PFSK-1 (cell line): ENCODE data around the gene ALMS1.

ENCODE experiments used
- FOXP2 ChIP-seq: optimal IDR thresholded peaks from 2 replicates; pipeline ENCODE3; 2011; ENCODE audit warnings: borderline replicate concordance, control low read depth, inconsistent platforms; ENCODE audit not compliant: insufficient read depth; ENCODE audit errors: extremely low read length, extremely low read depth
- POLR2AphosphoS5 ChIP-seq: IDR thresholded peaks from 2 replicates; pipeline ENCODE4 v1.6.1; 2012; ENCODE audit warnings: low read depth, mild to moderate bottlenecking, control low read depth, low read length, moderate library complexity
- SIN3A ChIP-seq: IDR thresholded peaks from 2 replicates; pipeline ENCODE4 v1.6.1; 2012; ENCODE audit warnings: mild to moderate bottlenecking, low read length, moderate library complexity, borderline replicate concordance; ENCODE audit not compliant: insufficient read depth
- TAF1 ChIP-seq: IDR thresholded peaks from 2 replicates; pipeline ENCODE4 v1.6.1; 2012; ENCODE audit warnings: low read length, control low read depth, borderline replicate concordance; ENCODE audit not compliant: insufficient read depth
- TF ChIP-seq, protein P1 (sequence below), 2 experiments: IDR thresholded peaks; 2 replicates each; pipeline versions ENCODE4 v1.6.1 to v1.8.0; 2011 to 2012; ENCODE audit warnings: low read depth in 2 of 2, low read length in 2 of 2, control low read depth in 1 of 2, inconsistent platforms in 1 of 2, mild to moderate bottlenecking in 1 of 2, moderate library complexity in 1 of 2; ENCODE audit not compliant: insufficient read depth in 1 of 2

Gene ALMS1

DNA sequence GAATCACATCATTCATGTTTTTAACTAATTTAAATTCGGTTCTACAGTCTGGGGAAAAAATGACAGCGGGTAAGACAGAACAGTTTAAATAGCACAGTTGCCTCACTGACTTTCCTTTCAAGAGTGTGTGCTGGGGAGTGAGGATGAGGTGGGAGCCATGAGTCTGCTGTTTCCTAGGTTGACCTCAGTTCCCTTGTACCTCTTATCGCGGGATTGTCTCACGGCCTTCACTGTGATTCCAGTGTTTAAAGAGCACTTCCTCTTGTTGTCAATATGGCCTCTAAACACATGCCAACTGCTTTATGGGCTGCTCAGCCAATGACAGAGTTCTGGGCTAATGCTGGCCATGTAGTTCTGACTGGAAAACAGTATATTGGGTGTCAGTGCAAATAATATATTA lies 41.6 kb upstream of the ALMS1 start:
- TF ChIP-seq, protein P1, sequence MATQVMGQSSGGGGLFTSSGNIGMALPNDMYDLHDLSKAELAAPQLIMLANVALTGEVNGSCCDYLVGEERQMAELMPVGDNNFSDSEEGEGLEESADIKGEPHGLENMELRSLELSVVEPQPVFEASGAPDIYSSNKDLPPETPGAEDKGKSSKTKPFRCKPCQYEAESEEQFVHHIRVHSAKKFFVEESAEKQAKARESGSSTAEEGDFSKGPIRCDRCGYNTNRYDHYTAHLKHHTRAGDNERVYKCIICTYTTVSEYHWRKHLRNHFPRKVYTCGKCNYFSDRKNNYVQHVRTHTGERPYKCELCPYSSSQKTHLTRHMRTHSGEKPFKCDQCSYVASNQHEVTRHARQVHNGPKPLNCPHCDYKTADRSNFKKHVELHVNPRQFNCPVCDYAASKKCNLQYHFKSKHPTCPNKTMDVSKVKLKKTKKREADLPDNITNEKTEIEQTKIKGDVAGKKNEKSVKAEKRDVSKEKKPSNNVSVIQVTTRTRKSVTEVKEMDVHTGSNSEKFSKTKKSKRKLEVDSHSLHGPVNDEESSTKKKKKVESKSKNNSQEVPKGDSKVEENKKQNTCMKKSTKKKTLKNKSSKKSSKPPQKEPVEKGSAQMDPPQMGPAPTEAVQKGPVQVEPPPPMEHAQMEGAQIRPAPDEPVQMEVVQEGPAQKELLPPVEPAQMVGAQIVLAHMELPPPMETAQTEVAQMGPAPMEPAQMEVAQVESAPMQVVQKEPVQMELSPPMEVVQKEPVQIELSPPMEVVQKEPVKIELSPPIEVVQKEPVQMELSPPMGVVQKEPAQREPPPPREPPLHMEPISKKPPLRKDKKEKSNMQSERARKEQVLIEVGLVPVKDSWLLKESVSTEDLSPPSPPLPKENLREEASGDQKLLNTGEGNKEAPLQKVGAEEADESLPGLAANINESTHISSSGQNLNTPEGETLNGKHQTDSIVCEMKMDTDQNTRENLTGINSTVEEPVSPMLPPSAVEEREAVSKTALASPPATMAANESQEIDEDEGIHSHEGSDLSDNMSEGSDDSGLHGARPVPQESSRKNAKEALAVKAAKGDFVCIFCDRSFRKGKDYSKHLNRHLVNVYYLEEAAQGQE (IDR thresholded peaks at IDR 0.05; ENCODE audit: insufficient read depth in 1 of 2, low read depth in 2 of 2, low read length in 2 of 2) = no peak
- no peak for TF ChIP-seq POLR2AphosphoS5
- no peak for TF ChIP-seq TAF1
- no peak for TF ChIP-seq SIN3A
- no peak for TF ChIP-seq FOXP2

DNA sequence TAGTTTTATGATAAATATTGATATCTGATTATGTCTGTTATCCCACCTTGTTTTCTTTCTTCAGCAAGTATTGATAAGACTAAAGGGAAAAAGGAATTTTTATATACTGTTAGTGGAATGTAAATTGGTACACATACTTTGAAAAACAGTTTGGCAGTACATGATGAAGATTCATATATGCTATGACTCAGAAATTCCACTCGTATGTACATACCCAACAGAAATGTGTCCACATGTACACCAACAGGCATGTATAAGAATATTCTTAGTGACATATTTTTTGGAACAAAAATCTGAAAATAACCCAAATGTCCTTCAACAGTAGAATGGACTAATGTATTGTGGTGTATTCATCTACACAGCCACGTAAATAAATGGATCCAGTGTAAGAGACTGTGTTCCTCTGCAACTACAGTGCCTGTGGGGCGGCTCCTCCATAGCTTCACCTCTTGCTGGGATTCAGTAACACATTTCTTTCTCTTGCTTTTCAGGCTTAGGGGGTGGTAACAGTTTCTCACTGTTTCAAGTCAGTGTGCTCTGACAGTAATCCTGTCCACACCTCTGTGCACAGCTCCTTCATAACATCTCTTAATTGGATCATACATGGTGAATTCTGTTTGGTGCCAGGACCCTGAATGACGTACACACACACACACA lies 35.5 kb upstream of the ALMS1 start:
- TF ChIP-seq, protein P1 (IDR thresholded peaks at IDR 0.05; ENCODE audit: insufficient read depth in 1 of 2, low read depth in 2 of 2, low read length in 2 of 2) = no peak
- TF ChIP-seq TAF1 (no peak), POLR2AphosphoS5 (no peak), SIN3A (no peak), FOXP2 (no peak)

DNA sequence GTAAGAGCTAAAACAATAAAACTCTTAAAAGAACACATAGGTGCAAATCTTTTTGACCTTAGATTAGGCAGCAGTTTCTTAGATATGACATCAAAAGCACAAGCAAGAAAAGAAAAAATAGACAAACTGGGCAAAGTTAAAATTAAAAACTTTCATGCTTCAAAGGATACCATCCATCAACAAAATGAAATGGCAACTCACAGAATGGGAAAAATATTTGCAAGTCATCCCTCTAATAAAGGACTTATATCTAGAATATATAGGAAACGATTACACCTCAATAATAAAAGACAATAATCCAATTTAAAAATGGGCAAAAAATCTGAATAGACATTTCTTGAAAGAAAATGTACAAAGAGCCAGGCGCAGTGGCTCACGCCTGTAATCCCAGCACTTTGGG lies 29.5 kb upstream of the ALMS1 start:
- no peak for TF ChIP-seq TAF1
- TF ChIP-seq, protein P1 (IDR thresholded peaks at IDR 0.05; ENCODE audit: insufficient read depth in 1 of 2, low read depth in 2 of 2, low read length in 2 of 2) = no peak

DNA sequence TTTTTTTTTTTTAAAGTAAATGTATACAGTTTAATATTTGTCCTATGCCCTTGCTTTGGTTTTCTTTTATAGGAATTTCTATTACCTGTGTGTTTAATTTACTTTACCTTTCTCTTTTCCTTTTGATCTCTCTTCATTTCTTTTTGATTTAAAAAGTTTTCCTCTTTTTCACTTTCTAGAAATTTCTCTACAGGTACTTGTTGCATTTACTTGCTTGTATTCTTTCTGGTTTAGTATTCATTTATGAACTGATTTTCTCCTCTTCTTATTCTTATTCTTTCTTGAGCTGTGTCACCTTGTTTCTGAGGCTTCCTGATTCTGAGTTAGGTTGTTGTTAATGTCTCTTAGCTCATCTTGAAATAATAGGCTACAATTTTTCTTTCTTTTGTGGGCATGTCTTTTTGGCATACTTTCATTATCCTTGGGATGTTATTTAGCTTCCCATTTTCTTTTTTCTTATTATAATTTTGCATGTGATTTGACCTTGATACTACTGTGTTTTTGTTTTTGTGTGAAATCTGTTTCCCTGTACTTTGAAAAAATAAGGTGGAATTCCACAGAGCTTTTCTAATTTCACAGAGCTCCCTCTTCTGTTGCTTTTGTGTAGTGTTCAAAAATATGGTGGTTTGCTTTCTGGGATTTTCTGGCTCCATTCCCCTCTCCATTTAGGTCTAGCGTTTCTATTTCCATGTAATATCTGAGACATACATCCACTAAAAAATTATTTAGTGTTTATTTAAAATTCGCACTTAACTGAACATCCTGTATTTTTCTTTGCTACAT lies 25.5 kb upstream of the ALMS1 start:
- TF ChIP-seq POLR2AphosphoS5 (no peak), FOXP2 (no peak), TAF1 (no peak), SIN3A (no peak)
- TF ChIP-seq, protein P1 (IDR thresholded peaks at IDR 0.05; ENCODE audit: insufficient read depth in 1 of 2, low read depth in 2 of 2, low read length in 2 of 2) = no peak
